PFSK-1 (cell line): ENCODE measurements around the gene ADPRHL1.

ENCODE experiments used
- POLR2AphosphoS5 ChIP-seq: IDR thresholded peaks from 2 replicates; pipeline ENCODE4 v1.6.1; 2012; ENCODE audit warnings: low read depth, mild to moderate bottlenecking, control low read depth, low read length, moderate library complexity
- REST ChIP-seq, 2 experiments: IDR thresholded peaks; 2 replicates each; pipeline versions ENCODE4 v1.6.1 to v1.8.0; 2011 to 2012; ENCODE audit warnings: low read depth in 2 of 2, low read length in 2 of 2, control low read depth in 1 of 2, inconsistent platforms in 1 of 2, mild to moderate bottlenecking in 1 of 2, moderate library complexity in 1 of 2; ENCODE audit not compliant: insufficient read depth in 1 of 2
- SIN3A ChIP-seq: IDR thresholded peaks from 2 replicates; pipeline ENCODE4 v1.6.1; 2012; ENCODE audit warnings: mild to moderate bottlenecking, low read length, moderate library complexity, borderline replicate concordance; ENCODE audit not compliant: insufficient read depth
- TAF1 ChIP-seq: IDR thresholded peaks from 2 replicates; pipeline ENCODE4 v1.6.1; 2012; ENCODE audit warnings: low read length, control low read depth, borderline replicate concordance; ENCODE audit not compliant: insufficient read depth

GRCh38 chr13:113425941-113426590 is 27.2 kb downstream of the ADPRHL1 start:
- no peak for TF ChIP-seq SIN3A
- no peak for TF ChIP-seq POLR2AphosphoS5
- TF ChIP-seq TAF1, result no peak
- no peak for TF ChIP-seq REST (IDR thresholded peaks at IDR 0.05; ENCODE audit: insufficient read depth in 1 of 2, low read depth in 2 of 2, low read length in 2 of 2)
